Epidermal melanocyte (primary cell): Measurements from ENCODE around the gene SPSB3.
"Not testable (repeated sequence)": the region's sequence is repeated elsewhere in the genome, so short reads cannot be mapped to it uniquely, and the experiment has no call there.

Source experiments
- DNase-seq: peaks from one replicate; pipeline ENCODE4 v3.0.0; 2011; ENCODE audit warnings: low spot score; ENCODE audit not compliant: insufficient read length

Gene SPSB3

DNA sequence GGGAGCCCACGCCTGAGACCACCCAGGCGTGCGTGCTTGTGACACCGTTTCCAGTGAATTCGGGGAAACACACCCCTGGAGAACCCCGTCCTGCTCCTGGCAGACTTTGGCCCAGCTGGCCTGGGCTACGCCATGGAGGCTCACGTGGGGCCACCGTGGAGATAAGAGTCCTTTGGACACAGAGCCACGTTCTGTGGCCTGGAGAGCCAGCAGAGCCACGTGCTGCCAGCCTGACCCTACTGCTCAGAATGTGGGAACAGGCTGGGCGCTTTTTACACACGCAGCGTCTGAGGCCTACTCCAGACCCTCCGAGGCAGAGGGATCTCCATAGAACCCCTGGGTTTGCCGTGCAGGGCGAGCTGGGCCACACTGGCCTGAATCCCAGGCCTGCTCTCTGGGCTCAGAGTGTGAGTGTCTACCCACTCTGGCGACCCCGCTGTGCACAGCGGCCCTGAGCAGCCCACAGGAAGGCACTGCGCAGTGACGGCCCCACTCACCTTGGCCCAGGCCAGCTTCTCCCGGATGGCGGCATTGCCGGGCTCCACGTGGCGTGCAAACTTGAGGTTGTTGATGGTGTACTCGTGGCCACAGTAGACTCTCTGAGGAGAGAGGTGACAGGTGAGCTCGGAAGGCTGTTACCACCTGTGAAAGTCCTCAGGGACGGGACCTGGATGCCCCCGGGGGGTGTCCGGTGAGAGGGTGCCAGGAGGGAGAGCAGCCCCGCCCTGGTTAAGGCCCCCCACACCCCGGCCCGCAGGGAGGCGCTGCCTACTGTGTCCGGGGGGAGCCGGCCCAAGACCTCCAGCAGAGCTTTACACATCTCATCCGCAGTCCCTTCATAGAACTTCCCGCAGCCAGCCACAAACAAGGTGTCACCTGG lies 34.3 kb upstream of the SPSB3 start:
- no peak for DNase-seq

DNA sequence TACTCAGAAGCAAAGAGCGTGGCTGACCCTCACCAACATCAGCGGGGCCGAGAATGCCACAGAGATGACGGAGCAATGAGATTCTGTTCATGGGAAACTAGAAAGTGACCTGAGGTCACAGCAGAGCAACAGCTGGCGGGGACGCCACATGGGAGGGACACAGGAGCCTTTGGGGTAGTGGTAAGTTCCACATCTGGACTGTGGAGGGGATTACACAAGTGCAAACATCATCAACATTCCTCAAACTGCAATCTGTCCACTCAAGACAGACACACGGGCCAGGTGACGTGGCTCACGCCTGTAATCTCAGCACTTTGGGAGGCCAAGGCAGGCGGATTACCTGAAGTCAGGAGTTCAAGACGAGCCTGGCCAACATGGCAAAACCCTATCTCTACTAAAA lies 33.1 kb upstream of the SPSB3 start:
- DNase-seq: no peak

DNA sequence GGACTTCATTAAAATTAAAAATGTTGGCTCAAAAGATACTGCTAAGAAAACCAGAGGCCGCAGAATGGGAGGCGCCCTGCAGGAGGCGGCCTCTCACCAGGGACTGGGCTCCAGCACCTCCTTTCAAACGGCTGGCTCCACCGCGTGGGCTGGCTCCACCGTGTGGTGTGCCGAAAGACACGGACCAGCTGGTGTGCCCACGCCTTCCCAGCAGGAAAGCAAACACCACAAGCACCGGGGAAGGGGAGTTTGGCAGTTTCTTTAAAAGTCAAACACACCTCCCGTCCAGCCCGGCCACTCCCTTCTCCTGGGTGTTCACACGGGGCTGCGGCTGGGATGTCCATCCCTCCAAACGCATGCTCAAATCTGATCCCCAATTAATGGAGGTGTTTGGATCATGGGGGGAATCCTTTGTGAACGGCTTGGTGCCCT lies 30.4 kb upstream of the SPSB3 start:
- peak; percentile 53 for DNase-seq

DNA sequence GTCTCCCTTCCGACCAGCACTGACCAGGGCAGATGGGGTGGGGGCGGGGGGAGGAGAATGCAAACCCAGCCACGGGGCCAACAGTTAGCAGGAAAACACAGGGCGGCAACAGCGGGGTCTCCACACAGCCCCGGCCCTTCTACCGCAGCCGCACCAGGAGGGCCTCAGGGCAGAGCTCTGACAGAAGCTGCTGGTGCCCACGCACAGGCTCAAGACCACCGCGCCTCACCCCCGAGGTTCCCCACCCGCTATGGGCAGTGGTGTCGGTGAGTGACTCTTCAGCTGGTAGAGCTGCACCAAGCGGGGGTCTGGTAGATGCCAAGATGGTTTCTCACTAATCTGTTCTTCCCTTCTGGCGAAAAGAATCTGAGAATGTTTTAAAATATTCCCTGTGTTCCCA lies 28.2 kb upstream of the SPSB3 start:
- DNase-seq: no peak

DNA sequence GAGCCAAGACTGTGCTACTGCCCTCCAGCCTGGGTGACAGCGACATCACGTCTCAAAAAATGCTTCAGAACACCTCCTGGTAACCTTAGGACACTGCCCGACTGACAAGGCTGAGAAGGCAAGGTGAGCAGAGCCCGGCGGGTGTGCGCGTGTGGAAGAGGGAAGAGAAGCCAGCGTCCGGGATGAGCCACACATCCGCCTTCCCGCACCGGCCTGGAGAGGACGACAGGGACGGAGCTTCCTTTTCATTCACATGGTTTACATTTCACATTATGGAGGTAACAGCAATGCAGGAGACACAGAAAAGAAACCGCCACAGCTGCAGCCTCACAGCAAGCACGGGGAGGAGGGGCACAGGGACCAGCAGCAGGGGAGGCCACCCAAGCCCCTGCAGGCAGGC lies 27.7 kb upstream of the SPSB3 start:
- DNase-seq: no peak

DNA sequence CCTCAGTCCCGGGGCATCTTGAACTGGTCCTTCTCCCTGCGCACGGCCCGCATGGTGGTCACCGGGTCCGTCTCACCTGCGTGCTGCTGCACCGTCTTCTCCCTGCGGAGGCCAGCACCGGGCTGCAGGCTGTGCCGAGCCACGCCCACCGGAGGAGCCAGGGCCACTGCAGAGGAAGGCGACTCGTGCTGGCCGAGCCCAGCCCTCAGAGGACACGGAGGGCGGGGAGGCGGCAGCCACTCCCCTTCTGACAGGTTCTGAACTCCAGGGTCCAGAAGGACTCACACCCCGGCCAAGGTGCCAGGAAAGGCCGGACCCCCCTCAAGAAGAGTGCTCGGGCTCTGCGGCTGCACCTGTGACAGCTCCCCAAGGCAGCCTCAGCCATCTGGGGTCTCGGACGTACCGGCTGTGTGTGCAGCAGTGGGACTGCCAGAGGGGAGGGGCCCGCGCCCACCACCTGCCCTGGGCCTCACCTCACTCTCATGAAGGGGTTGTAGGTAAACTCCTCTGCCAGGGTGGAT lies 27.0 kb upstream of the SPSB3 start:
- no peak for DNase-seq

DNA sequence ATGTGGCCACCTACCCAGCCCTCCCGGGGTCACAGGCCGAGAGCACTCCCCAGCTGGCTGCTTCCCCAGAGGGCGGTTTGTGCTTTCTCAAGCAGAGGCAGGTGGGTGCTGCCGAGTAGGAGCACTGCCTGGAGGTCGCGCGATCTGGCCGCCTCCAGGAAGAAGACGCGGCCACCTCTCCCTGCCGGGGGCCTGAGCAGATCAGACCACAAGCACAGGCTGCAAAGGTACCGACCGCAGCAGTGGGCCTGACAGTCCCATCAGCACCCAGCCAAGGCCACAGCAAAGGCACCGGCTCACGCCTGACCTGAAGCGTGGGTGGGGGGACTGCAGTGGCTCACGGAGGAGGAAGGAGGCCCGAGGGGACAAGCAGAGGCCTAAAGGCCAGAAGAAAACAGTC lies 26.3 kb upstream of the SPSB3 start:
- no peak for DNase-seq

DNA sequence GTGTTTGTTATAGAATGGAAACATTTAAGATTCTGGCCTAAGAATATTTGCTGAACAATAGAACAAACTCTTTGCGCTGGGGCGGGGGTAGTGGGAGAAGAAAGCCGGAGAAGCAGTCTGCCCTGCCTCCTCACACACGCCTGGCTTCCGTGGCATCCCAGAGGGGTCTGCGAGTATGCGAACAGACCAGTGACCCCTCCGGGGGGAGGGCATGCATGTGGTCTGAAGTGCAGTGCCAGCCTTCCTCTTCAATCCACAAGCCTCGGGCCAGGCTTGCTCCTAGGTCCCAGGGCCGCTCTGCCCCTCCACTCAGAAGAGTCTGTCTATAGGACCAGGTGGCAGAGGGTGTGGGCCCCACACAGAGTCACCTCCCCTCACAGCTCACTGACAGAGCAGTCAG lies 25.3 kb upstream of the SPSB3 start:
- DNase-seq: no peak

DNA sequence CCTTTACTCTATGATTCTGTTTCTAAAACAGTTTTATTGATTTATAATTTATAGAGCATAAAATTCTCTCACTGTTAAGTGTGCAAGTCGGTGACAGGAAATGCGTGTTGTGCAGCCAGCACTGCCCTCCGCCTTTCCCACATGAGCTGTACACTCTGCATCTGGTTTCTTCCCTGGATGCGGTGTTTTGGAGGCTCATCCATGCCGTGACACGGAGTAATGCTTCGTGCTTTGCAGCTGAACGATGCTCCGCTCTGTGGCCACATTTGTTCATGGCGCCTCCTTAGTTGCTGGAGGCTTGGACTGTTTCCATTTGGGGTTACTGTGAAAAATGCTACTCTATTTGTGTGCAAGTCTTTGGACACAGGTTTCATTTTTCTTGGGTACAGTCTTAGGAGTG lies 18.3 kb upstream of the SPSB3 start:
- DNase-seq: no peak

DNA sequence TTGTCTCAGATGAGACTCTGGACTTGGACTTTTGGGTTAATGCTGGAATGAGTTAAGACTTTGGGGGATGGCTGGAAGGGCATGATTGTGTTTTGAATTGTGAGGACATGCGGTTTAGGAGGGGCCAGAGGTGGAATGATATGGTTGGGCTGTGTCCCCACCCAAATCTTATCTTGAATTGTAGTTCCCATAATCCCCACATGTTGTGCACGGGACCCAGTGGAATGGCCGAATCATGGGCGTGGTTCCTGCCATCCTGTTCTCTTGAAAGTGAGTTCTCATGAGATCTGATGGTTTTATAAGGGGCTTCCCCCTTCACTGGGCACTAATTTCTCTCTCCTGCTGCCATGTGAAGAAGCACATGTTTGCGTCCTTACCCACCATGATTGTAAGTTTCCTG lies 16.9 kb upstream of the SPSB3 start:
- DNase-seq: not testable (repeated sequence)

DNA sequence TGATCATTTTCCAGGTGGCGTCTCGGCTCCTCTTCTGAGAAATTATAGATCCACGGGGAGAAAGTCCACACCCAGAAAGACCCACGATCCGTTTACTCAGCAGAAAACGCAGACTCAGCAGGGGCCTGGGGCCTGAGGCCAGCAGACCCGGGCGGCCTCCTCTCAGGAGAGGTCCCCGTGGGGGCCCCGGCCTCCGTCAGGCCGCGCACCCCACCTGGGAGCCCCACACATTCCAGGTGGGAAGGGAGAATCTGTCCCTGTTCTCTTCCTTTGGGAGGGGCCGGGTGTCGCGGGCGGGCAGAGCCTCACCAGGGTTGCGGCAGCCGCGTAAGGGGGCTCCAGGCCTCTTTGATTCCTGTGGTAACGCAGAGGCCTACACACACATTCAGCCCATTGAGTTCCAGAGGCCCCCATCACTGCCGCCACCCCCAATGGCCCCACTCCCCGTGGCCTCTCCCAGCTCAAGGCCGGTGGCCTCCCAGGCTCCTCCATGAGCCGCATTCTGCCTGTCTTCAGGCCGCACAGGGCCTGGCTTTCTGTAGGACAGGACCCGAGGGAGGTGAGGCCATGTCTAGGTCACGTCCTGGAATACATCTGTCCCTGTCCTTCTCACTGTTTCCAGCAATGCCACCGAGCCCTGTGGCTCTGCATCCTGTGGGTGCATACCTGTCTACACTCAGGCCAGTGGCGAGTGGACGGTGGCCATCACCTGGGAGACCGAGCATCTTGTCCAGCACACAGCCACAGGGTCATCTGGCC lies 12.7 kb upstream of the SPSB3 start:
- DNase-seq: no peak

DNA sequence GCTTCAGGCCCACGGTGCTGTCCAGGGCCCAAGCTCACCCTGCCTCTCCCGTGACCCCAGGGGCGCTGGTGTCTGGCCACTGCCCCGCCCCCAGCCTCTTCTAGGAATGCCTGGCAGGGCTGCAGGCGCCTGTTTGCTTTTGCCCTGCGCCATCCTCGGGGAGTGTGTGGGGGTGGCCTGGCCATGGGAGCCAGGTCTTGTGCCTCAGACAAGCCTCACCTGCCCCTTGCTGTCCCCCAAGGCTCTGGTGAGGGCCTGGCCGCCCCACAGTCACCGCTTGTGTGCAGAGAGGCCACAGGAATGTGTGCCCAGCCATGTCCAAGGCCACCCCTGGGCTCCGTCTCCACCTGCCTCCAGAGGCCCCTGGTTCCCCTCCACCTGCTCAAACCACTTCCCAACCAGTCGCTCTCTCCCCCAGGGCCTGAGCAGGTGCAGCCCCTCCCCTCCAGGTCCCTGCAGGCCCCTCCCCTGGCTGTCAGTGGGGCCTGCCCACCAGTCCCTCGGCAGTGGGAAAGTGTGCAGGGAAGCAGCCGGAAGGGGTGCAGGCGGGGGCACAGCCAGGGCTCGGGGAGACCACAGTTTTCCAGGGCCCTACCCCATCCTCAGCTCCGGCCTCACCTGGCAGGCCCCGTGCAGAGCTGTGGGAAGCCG lies 12.0 kb upstream of the SPSB3 start:
- DNase-seq: no peak

DNA sequence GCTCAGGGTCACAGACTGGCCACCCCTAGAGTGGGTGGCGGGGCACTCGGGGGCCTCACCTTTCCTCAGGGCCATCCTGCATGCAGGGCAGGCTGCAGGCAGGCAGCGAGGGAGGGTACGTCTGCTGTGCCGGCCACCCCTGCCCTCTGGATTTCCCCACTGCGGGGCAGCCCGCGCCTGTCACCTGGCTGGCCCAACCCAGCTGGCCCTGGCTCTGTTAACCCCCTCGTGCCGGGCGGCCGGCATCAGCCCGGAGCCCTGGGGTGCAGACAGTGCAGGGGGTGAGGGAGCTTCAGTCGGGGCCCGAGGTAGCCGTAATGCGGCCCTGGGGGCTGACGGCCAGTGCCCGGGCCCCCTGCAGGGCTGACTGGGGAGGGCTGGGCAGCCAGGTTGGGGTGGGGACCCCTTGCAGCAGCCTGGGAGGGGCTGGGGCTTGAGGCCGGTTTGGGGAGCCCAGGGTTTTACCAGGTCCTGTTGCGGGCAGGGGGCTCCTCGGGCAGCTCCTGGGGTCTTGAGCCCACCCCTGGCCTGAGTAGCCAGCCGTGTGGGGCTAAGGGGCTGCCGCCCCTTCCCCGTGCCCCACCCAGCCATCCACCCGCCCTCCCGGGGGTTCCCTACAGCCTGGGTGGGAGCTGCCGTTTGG lies 11.3 kb upstream of the SPSB3 start, which contains the start of gene IGFALS:
Gene IGFALS (minus strand): TSS at position 128 of the 643 bp plus-strand sequence. CDS start 53 bp downstream, at position 75.
- DNase-seq: no peak

DNA sequence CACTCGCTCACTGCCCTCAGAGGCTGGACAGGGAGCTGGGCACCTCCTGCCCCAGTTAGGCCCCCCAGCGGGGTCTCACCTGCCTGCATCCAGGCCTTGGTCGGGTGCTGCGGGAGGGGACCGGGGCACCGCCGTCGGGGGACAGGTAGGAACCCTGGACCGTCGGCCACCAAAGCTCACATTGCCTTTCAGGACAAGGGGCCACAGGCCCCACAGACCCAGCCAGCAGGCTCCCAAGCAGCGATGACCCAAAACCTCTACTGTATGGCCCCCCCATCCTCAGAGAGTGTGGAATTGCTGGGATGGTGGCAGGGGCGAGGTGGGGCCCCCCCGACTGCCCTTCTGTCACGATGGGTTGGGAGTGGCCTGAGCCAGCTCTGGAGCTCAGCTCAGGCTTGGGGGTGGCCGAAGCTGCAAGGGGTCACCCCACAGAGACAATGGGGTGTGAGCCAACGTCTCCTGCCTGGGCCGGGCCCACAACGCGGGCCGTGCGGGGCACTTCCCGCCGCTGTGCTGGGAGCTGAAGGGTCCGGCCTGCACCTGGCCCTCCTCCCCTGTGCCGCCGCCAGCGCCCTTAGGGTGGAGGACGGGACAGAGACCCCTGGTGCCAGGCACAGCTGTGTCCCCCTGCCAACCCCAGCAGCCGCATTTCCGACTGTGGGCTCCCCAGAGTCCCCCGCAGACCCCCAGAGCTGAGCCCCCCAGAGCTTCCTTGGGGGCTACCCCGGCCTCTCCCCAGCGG lies 10.6 kb upstream of the SPSB3 start:
- no peak for DNase-seq

DNA sequence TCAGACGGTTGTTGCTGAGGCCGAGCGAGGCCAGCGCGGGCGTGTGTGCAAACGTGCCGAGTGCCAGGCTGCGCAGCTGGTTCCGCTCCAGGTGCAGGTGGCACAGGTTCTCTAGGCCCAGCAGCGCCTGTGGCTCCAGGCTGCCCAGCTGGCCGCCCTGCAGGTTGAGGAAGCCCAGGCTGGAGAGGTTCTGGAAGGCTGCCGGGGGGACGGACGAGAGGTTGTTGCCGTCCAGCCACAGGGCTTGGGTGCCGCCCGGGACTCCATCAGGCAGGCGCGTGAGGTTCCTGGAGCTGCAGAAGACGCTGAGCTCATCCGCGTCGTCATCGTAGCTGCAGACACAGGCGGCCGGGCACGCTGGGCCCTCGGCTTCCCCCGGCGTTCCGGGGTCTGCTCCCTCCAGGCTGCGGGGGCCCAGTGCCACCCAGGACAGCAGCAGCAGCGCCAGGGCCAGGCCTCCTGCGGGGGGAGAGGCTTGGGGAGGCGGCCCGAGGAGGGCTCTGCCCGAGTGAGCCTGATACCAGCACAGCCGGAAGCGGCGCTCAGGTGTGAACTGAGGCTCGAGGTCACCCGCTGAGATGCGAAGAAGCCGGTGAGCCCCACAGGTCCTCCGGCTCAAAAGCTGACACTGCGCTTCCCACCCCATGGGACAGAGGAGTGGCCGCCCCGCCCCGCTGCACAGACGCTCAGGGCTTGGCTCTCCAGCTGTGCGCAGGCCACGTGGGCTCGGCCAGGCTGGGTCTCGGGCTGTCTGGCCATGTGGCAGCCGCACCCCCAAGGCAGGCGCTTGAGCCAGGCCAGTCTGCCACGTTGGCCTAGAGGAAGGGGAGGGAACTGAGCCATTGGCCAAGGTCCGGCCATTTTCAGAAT lies 9.8 kb upstream of the SPSB3 start:
- no peak for DNase-seq

DNA sequence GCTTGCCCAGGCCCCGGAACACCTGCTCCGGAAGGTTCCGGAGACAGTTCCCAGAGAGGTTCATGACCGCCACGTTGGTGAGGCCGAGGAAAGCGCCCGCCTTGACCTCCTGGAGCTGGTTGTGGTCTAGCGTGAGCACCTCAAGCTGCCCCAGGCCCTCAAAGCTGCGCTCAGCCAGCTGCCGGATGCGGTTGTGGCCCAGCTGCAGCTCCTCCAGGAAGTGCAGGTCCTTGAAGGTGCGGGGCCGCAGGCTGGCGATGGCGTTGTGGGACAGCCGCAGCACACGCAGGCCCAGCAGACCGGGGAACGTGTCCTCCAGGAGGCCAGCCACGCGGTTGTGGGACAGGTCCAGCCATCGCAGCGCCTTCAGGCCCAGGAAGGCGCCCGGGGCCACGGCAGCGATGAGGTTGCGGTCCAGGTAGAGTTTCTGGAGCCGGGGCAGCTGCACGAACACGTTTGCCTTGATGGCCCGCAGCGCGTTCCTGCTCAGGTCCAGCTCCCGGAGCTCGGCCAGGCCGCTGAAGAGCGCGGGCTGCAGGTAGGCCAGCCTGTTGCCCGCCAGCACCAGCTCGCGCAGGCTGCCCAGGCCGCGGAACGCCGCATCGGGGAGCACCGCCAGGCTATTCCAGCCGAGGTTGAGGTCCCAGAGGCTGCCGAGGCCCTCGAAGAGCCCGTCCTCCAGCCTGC lies 9.0 kb upstream of the SPSB3 start:
- DNase-seq: no peak

DNA sequence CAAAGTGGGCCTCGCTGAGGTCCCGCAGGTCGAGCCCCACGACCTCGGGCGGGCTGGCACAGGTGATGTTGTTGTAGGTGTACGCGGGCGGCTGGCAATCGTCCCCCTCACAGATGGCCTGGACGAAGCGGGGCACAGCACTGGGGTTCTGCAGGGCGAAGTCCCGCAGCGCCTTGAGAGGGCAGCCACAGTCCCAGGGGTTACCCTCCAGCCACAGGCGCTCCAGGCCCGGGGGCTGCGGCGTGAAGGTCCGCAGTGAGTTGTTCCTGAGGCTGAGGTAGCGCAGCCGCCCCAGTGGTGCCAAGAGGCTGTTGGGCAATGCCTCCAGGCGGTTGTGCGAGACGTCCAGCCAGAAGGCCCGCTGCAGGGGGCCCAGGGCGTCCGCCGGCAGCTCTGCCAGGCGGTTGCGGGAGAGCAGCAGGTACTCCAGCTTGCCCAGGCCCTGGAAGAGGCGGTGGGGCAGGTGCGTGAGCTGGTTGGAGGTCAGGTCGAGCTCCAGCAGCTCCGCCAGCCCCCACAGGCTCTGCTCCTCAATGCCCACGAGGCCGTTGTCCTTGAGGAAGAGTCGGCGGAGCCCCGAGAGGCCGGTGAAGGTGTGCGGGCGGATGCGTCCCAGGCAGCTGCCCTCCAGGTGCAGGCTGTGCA lies 8.4 kb upstream of the SPSB3 start:
- DNase-seq: no peak

DNA sequence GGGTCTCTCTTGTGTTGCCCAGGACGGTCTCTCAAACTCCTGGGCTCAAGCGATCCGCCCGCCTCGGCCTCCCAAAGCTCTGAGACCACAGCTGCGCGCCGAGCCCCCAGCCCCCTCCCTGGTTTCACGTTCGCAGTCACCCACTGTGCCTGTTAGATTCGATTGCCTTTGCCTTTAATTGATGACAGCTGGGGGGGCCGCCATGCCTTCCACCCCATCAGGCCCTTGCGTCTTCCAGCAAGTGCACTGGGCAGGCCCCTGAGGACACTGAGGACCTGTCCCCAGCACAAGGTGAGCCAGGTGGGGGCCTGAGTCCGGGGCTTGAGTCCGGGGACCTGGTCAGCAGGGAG lies 7.9 kb upstream of the SPSB3 start:
- no peak for DNase-seq

DNA sequence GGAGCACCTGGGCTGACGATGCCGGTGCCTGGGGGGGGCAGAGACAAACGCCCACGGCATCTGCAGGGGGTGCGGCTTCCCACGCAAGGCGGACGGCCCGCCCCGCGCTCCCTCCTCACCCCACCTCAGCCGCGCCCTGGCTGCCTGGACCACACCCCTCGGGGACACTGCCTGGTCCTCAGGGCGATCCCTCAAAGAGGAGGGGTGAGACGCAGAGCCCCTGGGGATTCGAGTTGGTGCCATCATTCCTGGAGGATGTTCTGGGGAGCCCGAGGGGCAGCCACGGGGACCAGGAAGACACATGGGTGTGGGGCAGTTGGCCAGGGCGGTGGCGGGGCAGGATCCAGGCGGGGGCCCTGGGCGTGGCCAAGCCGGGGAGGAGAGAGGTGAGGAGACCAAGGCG lies 7.3 kb upstream of the SPSB3 start:
- no peak for DNase-seq
